GM23338 (cell line): ENCODE results near the gene GRIA4. TPM values are rescaled to one million over a fixed set of nuclear protein-coding genes. Genes with fewer than 3 reads are reported as not detected.

Experiments used
- ATAC-seq: fragments of 200-7000 bp; cut with Tn5 transposase; 3 replicates; pipeline ENCODE4 v1.9.1; 2020
- DNase-seq: peaks from one replicate; pipeline ENCODE4 v3.0.0-alpha.2; 2015; ENCODE audit warnings: low spot score
- H2AFZ ChIP-seq: fragments of 200-600 bp; sonication (generic); 2 replicates; pipeline ENCODE4 v1.8.0; 2016; ENCODE audit warnings: antibody characterized with exemption, mild to moderate bottlenecking, moderate library complexity
- H3F3A ChIP-seq: fragments of 200-600 bp; sonication (generic); replicated peaks from 2 replicates; pipeline ENCODE4 v1.8.0; 2017; ENCODE audit warnings: antibody characterized with exemption, mixed run types, low read depth
- H3K27ac ChIP-seq: fragments of 200-600 bp; sonication (generic); 2 replicates; pipeline ENCODE4 v1.6.1; 2016; ENCODE audit warnings: low read depth
- H3K27me3 ChIP-seq: fragments of 200-600 bp; sonication (generic); 2 replicates; pipeline ENCODE4 v1.8.0; 2016; ENCODE audit warnings: mild to moderate bottlenecking, mixed run types, moderate library complexity; ENCODE audit not compliant: insufficient read depth
- H3K36me3 ChIP-seq: fragments of 200-600 bp; sonication (generic); 2 replicates; pipeline ENCODE4 v1.8.0; 2016; ENCODE audit warnings: mild to moderate bottlenecking; ENCODE audit not compliant: insufficient read depth
- H3K4me1 ChIP-seq: fragments of 200-600 bp; sonication (generic); 2 replicates; pipeline ENCODE4 v1.8.0; 2016; ENCODE audit warnings: mild to moderate bottlenecking, moderate library complexity; ENCODE audit not compliant: insufficient read depth
- H3K4me2 ChIP-seq: fragments of 200-600 bp; sonication (generic); 2 replicates; pipeline ENCODE4 v1.7.1; 2017; ENCODE audit warnings: mixed run types
- H3K4me3 ChIP-seq: fragments of 200-600 bp; sonication (generic); 2 replicates; pipeline ENCODE4 v1.6.1; 2016; ENCODE audit warnings: mixed run types
- H3K79me2 ChIP-seq: fragments of 200-600 bp; sonication (generic); replicated peaks from 2 replicates; pipeline ENCODE4 v1.8.0; 2017; ENCODE audit warnings: mild to moderate bottlenecking; ENCODE audit not compliant: insufficient read depth
- H3K9me2 ChIP-seq: fragments of 200-600 bp; sonication (generic); 2 replicates; pipeline ENCODE4 v1.8.0; 2017; ENCODE audit not compliant: insufficient read depth
- H4K20me1 ChIP-seq: fragments of 200-600 bp; sonication (generic); replicated peaks from 2 replicates; pipeline ENCODE4 v1.8.0; 2017; ENCODE audit warnings: mild to moderate bottlenecking; ENCODE audit not compliant: insufficient read depth
- H3K27ac Mint-ChIP-seq: 2 replicates; pipeline ENCODE4 v1.8.0; 2020; ENCODE audit warnings: inconsistent platforms, mild to moderate bottlenecking, moderate library complexity, mixed read lengths
- H3K27me3 Mint-ChIP-seq: 3 replicates; pipeline ENCODE4 v1.8.0; 2022; ENCODE audit warnings: low read depth, mild to moderate bottlenecking, moderate library complexity, mixed read lengths, inconsistent platforms; ENCODE audit not compliant: insufficient read depth, poor library complexity
- H3K36me3 Mint-ChIP-seq: 3 replicates; pipeline ENCODE4 v1.8.0; 2021; ENCODE audit warnings: low read depth, mild to moderate bottlenecking, inconsistent platforms, moderate library complexity, mixed read lengths
- H3K4me1 Mint-ChIP-seq: 3 replicates; pipeline ENCODE4 v1.8.0; 2020; ENCODE audit warnings: mild to moderate bottlenecking, inconsistent platforms, mixed read lengths
- H3K4me3 Mint-ChIP-seq: 3 replicates; pipeline ENCODE4 v1.8.0; 2021; ENCODE audit warnings: moderate library complexity, mild to moderate bottlenecking, inconsistent platforms, mixed read lengths
- H3K9me3 Mint-ChIP-seq: 3 replicates; pipeline ENCODE4 v1.8.0; 2020; ENCODE audit warnings: moderate library complexity, mild to moderate bottlenecking, inconsistent platforms, mixed read lengths
- NANOG ChIP-seq: IDR thresholded peaks from 2 replicates; pipeline ENCODE4 v1.6.1; 2016; ENCODE audit warnings: antibody characterized with exemption, borderline replicate concordance
- POLR2AphosphoS5 ChIP-seq: IDR thresholded peaks from 2 replicates; pipeline ENCODE4 v1.6.1; 2016; ENCODE audit warnings: antibody characterized with exemption, low read depth
- ZNF462 ChIP-seq: fragments of 250-450 bp; sonication (Bioruptor Pico); IDR thresholded peaks from 2 replicates; pipeline ENCODE4 v1.5.0; 2020; ENCODE audit warnings: mild to moderate bottlenecking, moderate library complexity
- polyA plus RNA-seq: library from polyadenylated mRNA; unstranded; fragments of >200 nt; fragmentation: Nextera tagmentation; extraction: Ambion mirVana; gene quantifications from 2 replicates; pipeline ENCODE4 v1.2.1, GENCODE V29; 2016
- total RNA-seq: library from RNA; depleted of rRNA; stranded (reverse); fragments of >200 nt; shearing (Covaris generic); gene quantifications from 2 replicates; pipeline ENCODE4 v1.2.3, GENCODE V29; 2014
- TF ChIP-seq, protein P1 (sequence below): IDR thresholded peaks from one replicate; pipeline ENCODE4 v1.6.1; 2018; ENCODE audit warnings: antibody characterized with exemption; ENCODE audit not compliant: unreplicated experiment

Gene GRIA4
- total and polyA plus RNA-seq, 2 experiments from 2014 or later, result 17.8 to 71.1 TPM

DNA sequence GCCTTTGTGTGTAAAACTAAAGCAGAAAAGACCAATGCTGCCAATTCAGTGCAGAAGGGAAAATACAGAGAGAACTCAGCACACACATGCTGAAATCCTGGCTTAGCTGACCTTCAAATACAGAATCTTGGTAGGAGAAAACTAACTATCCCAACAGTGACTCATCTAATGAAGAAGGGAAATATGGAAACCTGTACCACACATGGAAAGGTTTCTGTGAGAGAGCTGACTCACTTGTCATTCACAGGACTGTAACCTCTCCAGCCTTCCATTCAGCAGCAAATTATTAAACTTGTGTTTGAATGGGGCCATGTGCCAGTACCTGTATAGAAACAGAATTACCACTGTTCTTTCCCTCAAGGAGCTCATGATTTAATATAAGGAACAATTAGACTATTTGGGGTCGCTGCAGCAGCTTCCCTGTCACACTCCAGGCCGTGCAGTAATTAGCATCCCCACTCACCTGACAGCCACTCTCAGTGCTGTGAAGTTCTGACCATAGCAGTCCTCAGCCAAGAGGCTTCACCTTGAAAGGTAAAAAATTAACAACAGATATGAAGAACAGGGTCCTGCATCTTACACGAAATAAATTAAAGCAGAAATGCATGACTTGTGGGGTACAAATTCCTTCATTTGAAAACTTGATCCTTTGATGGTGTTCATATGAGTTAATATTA is 358.3 kb downstream of the GRIA4 start (continued):
- TF ChIP-seq ZNF462 (CRISPR knock-in tag) (no peak), NANOG (no peak), POLR2AphosphoS5 (no peak)
- TF ChIP-seq, protein P1, sequence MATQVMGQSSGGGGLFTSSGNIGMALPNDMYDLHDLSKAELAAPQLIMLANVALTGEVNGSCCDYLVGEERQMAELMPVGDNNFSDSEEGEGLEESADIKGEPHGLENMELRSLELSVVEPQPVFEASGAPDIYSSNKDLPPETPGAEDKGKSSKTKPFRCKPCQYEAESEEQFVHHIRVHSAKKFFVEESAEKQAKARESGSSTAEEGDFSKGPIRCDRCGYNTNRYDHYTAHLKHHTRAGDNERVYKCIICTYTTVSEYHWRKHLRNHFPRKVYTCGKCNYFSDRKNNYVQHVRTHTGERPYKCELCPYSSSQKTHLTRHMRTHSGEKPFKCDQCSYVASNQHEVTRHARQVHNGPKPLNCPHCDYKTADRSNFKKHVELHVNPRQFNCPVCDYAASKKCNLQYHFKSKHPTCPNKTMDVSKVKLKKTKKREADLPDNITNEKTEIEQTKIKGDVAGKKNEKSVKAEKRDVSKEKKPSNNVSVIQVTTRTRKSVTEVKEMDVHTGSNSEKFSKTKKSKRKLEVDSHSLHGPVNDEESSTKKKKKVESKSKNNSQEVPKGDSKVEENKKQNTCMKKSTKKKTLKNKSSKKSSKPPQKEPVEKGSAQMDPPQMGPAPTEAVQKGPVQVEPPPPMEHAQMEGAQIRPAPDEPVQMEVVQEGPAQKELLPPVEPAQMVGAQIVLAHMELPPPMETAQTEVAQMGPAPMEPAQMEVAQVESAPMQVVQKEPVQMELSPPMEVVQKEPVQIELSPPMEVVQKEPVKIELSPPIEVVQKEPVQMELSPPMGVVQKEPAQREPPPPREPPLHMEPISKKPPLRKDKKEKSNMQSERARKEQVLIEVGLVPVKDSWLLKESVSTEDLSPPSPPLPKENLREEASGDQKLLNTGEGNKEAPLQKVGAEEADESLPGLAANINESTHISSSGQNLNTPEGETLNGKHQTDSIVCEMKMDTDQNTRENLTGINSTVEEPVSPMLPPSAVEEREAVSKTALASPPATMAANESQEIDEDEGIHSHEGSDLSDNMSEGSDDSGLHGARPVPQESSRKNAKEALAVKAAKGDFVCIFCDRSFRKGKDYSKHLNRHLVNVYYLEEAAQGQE, result no peak

GRCh38 chr11:105969756-105970155 is 359.9 kb downstream of the GRIA4 start:
- H3K27me3 ChIP-seq, result no peaks in the 10 kb centered on the region
- no peak overlapping the region for H3K4me3 ChIP-seq
- no peaks in the 10 kb centered on the region for H3K9me3 Mint-ChIP-seq
- H4K20me1 ChIP-seq, result no peaks in the 10 kb centered on the region
- H3K4me1 ChIP-seq, result 0 out of 2 replicates have a peak, but pooled peaks cover 8% of the 10 kb centered on the region
- no peak overlapping the region for H2AFZ ChIP-seq
- H3K9me2 ChIP-seq, result no peaks in the 10 kb centered on the region
- H3K27me3 Mint-ChIP-seq, result no peaks in the 10 kb centered on the region
- H3K4me3 Mint-ChIP-seq, result no peak overlapping the region
- no peaks in the 10 kb centered on the region for H3K79me2 ChIP-seq
- no peak for TF ChIP-seq POLR2AphosphoS5
- no peak for TF ChIP-seq NANOG
- DNase-seq (no peak), ATAC-seq (no peak)
- no peak overlapping the region for H3K27ac ChIP-seq
- H3K4me1 Mint-ChIP-seq, result peaks cover 8% of the 10 kb centered on the region; the same call in 2 of the 3 replicates
- no peak overlapping the region for H3K4me2 ChIP-seq
- H3K36me3 Mint-ChIP-seq, result no peaks in the 10 kb centered on the region
- no peaks in the 10 kb centered on the region for H3K36me3 ChIP-seq
- H3K27ac Mint-ChIP-seq, result no peak overlapping the region
- no peaks in the 10 kb centered on the region for H3F3A ChIP-seq
